GM11168 (cell line): Measurements from ENCODE around the gene LRP3.
"Not testable (repeated sequence)": the region's sequence is repeated elsewhere in the genome, so short reads cannot be mapped to it uniquely, and the experiment has no call there.

ENCODE experiments used
- in situ Hi-C: fragments of 300-500 bp; cut with MboI; formaldehyde crosslinking; loops from one replicate; pipeline ENCODE4 v1.12.0; 2022; ENCODE audit warnings: low sequenced_read_pairs; ENCODE audit not compliant: unreplicated experiment

The LRP3 gene

GRCh38 chr19:33215438-33216197, 21.5 kb downstream of the LRP3 start:
- in situ Hi-C loops: no loop called here

GRCh38 chr19:33216198-33216830, 22.2 kb downstream of the LRP3 start:
- in situ Hi-C loops: no loop called here

- in situ Hi-C loops: no loop called here
These were observed 23.8 kb downstream of the LRP3 start for GRCh38 chr19:33217881-33218280.

- in situ Hi-C loops: no loop called here
These were observed 25.2 kb downstream of the LRP3 start for GRCh38 chr19:33219261-33219815.

GRCh38 chr19:33220115-33220514, 26.0 kb downstream of the LRP3 start:
- in situ Hi-C loops: no loop called here

- in situ Hi-C loops: no loop called here
These were observed 26.6 kb downstream of the LRP3 start for GRCh38 chr19:33220735-33221134.

- in situ Hi-C loops: no loop called here
These were observed 27.5 kb downstream of the LRP3 start for GRCh38 chr19:33221638-33222037.

- in situ Hi-C loops: not testable (repeated sequence)
These were observed 28.1 kb downstream of the LRP3 start for GRCh38 chr19:33222255-33222654.

- in situ Hi-C loops: no loop called here
These were observed 30.7 kb downstream of the LRP3 start for GRCh38 chr19:33224694-33225457.

- in situ Hi-C loops: no loop called here
These were observed 31.4 kb downstream of the LRP3 start, which contains the start of gene SLC7A10 for GRCh38 chr19:33225458-33225926. Gene SLC7A10 (minus strand): TSS chr19:33225850. CDS start chr19:33225703, 147 bp downstream.

GRCh38 chr19:33226550-33227241, 32.6 kb downstream of the LRP3 start:
- in situ Hi-C loops: no loop called here

GRCh38 chr19:33227242-33227650, 33.1 kb downstream of the LRP3 start:
- in situ Hi-C loops: no loop called here

- in situ Hi-C loops: no loop called here
These were observed 33.9 kb downstream of the LRP3 start for GRCh38 chr19:33227870-33228599.

GRCh38 chr19:33229962-33230361, 35.8 kb downstream of the LRP3 start:
- in situ Hi-C loops: loop anchor here (5.0 kb wide), 1 partner anchor 77 kb away; no protein-coding TSS in a partner anchor

- in situ Hi-C loops: loop anchor here (5.0 kb wide), 1 partner anchor 76 kb away; no protein-coding TSS in a partner anchor
These were observed 37.4 kb downstream of the LRP3 start for GRCh38 chr19:33231511-33231910.

GRCh38 chr19:33232656-33233055, 38.5 kb downstream of the LRP3 start:
- in situ Hi-C loops: loop anchor here (5.0 kb wide), 1 partner anchor 75 kb away; no protein-coding TSS in a partner anchor

GRCh38 chr19:33233056-33233873, 39.1 kb downstream of the LRP3 start:
- in situ Hi-C loops: loop anchor here (5.0 kb wide), 1 partner anchor 74 kb away; no protein-coding TSS in a partner anchor

- in situ Hi-C loops: loop anchor here (5.0 kb wide), 1 partner anchor 73 kb away; no protein-coding TSS in a partner anchor
These were observed 40.0 kb downstream of the LRP3 start for GRCh38 chr19:33234092-33234491.
